SK-N-SH treated with all-trans-retinoic acid at 6 μM for 48 hours (cell line): ENCODE results near the gene POLR3A.

Source experiments
- ATAC-seq: fragments of 200-7000 bp; cut with Tn5 transposase; 3 replicates; pipeline ENCODE4 v1.9.1; 2020; ENCODE audit warnings: mild to moderate bottlenecking, moderate library complexity
- ARNTL ChIP-seq: fragments of 450-650 bp; formaldehyde crosslinking; IDR thresholded peaks from 2 replicates; pipeline ENCODE4 v1.5.0; 2020; ENCODE audit warnings: low read depth, mild to moderate bottlenecking, moderate library complexity, borderline replicate concordance
- BACH2 ChIP-seq: fragments of 250-450 bp; sonication (Bioruptor Pico); IDR thresholded peaks from 2 replicates; pipeline ENCODE4 v1.9.0; 2021; ENCODE audit warnings: mild to moderate bottlenecking, borderline replicate concordance
- CREB5 ChIP-seq: fragments of 250-450 bp; sonication (Bioruptor Pico); IDR thresholded peaks from 2 replicates; pipeline ENCODE4 v1.5.1; 2020; ENCODE audit warnings: low read depth, mild to moderate bottlenecking, moderate library complexity
- CSDC2 ChIP-seq: fragments of 250-450 bp; sonication (Bioruptor Pico); IDR thresholded peaks from 2 replicates; pipeline ENCODE4 v1.5.0; 2020; ENCODE audit warnings: mild to moderate bottlenecking, moderate library complexity
- CSRNP3 ChIP-seq: fragments of 250-450 bp; sonication (Bioruptor Pico); IDR thresholded peaks from 2 replicates; pipeline ENCODE4 v1.5.1; 2021; ENCODE audit warnings: mild to moderate bottlenecking, moderate library complexity
- ESRRG ChIP-seq: fragments of 250-450 bp; sonication (Bioruptor Pico); IDR thresholded peaks from 2 replicates; pipeline ENCODE4 v1.6.1; 2021; ENCODE audit warnings: mild to moderate bottlenecking
- GLIS3 ChIP-seq: fragments of 250-450 bp; sonication (Bioruptor Pico); IDR thresholded peaks from 2 replicates; pipeline ENCODE4 v1.5.0; 2020; ENCODE audit warnings: mild to moderate bottlenecking, moderate library complexity
- ISL1 ChIP-seq: fragments of 250-450 bp; sonication (Bioruptor Pico); IDR thresholded peaks from 2 replicates; pipeline ENCODE4 v2.1.2; 2022; ENCODE audit warnings: mild to moderate bottlenecking, moderate library complexity
- PATZ1 ChIP-seq: fragments of 250-450 bp; sonication (Bioruptor Pico); IDR thresholded peaks from 2 replicates; pipeline ENCODE4 v1.8.0; 2020; ENCODE audit warnings: mild to moderate bottlenecking, moderate library complexity, borderline replicate concordance
- PPARA ChIP-seq: fragments of 250-450 bp; sonication (Bioruptor Pico); IDR thresholded peaks from 2 replicates; pipeline ENCODE4 v1.5.0; 2020; ENCODE audit warnings: mild to moderate bottlenecking, borderline replicate concordance
- RARB ChIP-seq: fragments of 250-450 bp; sonication (Bioruptor Pico); IDR thresholded peaks from 2 replicates; pipeline ENCODE4 v1.8.0; 2021; ENCODE audit warnings: mild to moderate bottlenecking, moderate library complexity
- SNAI2 ChIP-seq: fragments of 250-450 bp; sonication (Bioruptor Pico); IDR thresholded peaks from 2 replicates; pipeline ENCODE4 v1.5.0; 2020; ENCODE audit warnings: mild to moderate bottlenecking, moderate library complexity
- TOX ChIP-seq: fragments of 250-450 bp; sonication (Bioruptor Pico); IDR thresholded peaks from 2 replicates; pipeline ENCODE4 v1.8.0; 2021; ENCODE audit warnings: mild to moderate bottlenecking, moderate library complexity, borderline replicate concordance
- TSHZ2 ChIP-seq: fragments of 250-450 bp; sonication (Bioruptor Pico); IDR thresholded peaks from 2 replicates; pipeline ENCODE4 v1.5.0; 2020; ENCODE audit warnings: mild to moderate bottlenecking, moderate library complexity
- ZC3H10 ChIP-seq: fragments of 250-450 bp; sonication (Bioruptor Pico); IDR thresholded peaks from 2 replicates; pipeline ENCODE4 v1.5.1; 2021; ENCODE audit warnings: mild to moderate bottlenecking, moderate library complexity
- ZFP30 ChIP-seq: fragments of 450-650 bp; formaldehyde crosslinking; IDR thresholded peaks from 2 replicates; pipeline ENCODE4 v1.5.0; 2022; ENCODE audit warnings: mild to moderate bottlenecking, moderate library complexity
- ZNF565 ChIP-seq: fragments of 450-650 bp; formaldehyde crosslinking; conservative IDR thresholded peaks from 2 replicates; pipeline ENCODE4 v1.5.0; 2020; ENCODE audit warnings: low read depth, mild to moderate bottlenecking, moderate library complexity
- ZNF70 ChIP-seq: fragments of 450-650 bp; formaldehyde crosslinking; IDR thresholded peaks from 2 replicates; pipeline ENCODE4 v1.5.0; 2020; ENCODE audit warnings: mild to moderate bottlenecking, moderate library complexity
- ZNF8 ChIP-seq: fragments of 450-650 bp; formaldehyde crosslinking; IDR thresholded peaks from 2 replicates; pipeline ENCODE4 v1.5.0; 2020; ENCODE audit warnings: mild to moderate bottlenecking, moderate library complexity

The POLR3A gene

GRCh38 chr10:78072504-78072903, 43.2 kb upstream of the POLR3A start:
- ATAC-seq: no peak
- no peak for TF ChIP-seq ZNF565 (CRISPR knock-in tag)
- TF ChIP-seq SNAI2 (CRISPR knock-in tag): no peak
- TF ChIP-seq CREB5 (CRISPR knock-in tag): no peak
- no peak for TF ChIP-seq BACH2 (CRISPR knock-in tag)
- no peak for TF ChIP-seq ZC3H10 (CRISPR knock-in tag)
- TF ChIP-seq ZFP30 (CRISPR knock-in tag): no peak
- TF ChIP-seq PATZ1: no peak
- no peak for TF ChIP-seq ESRRG
- no peak for TF ChIP-seq TOX (CRISPR knock-in tag)
- no peak for TF ChIP-seq ZNF70
- TF ChIP-seq ARNTL: no peak
- no peak for TF ChIP-seq GLIS3 (CRISPR knock-in tag)
- no peak for TF ChIP-seq RARB (CRISPR knock-in tag)
- no peak for TF ChIP-seq CSDC2 (CRISPR knock-in tag)
- no peak for TF ChIP-seq ISL1 (CRISPR knock-in tag)
- no peak for TF ChIP-seq TSHZ2

- ATAC-seq: no peak
- TF ChIP-seq CSRNP3 (no peak), PPARA (CRISPR knock-in tag) (no peak), SNAI2 (CRISPR knock-in tag) (no peak), ZNF8 (CRISPR knock-in tag) (no peak), TSHZ2 (no peak)
Measured at GRCh38 chr10:78071857-78072179, 42.5 kb upstream of the POLR3A start.

- TF ChIP-seq PATZ1 (no peak), ARNTL (no peak), BACH2 (CRISPR knock-in tag) (no peak), TSHZ2 (no peak), ZNF8 (CRISPR knock-in tag) (no peak)
- no peak for ATAC-seq
Measured at GRCh38 chr10:78071140-78071856, 42.0 kb upstream of the POLR3A start.
